GM12891 (cell line): ENCODE data around the gene THADA.
A peak's percentile ranks its signal among the peaks of the same experiment; 100 is the strongest.

Experiments used
- POLR2A ChIP-seq: IDR thresholded peaks from 2 replicates; pipeline ENCODE4 v1.6.1; 2011; ENCODE audit warnings: low read depth, low read length, control low read depth
- POLR2AphosphoS5 ChIP-seq: IDR thresholded peaks from 2 replicates; pipeline ENCODE4 v1.6.1; 2011; ENCODE audit warnings: low read depth, low read length, control low read depth
- SPI1 ChIP-seq: IDR thresholded peaks from 2 replicates; pipeline ENCODE4 v1.6.1; 2011; ENCODE audit warnings: low read depth, low read length, control low read depth

- TF ChIP-seq POLR2A = peak; percentile 51; the same call in 1 of the 2 replicates
- no peak for TF ChIP-seq SPI1
- peak; percentile 77 for TF ChIP-seq POLR2AphosphoS5
Measured at GRCh38 chr2:43221124-43221762, 374.6 kb downstream of the THADA start.
